Measurements from ENCODE around the gene GPR142. TPM values are rescaled to one million over a fixed set of nuclear protein-coding genes. Genes with fewer than 3 reads are reported as not detected.

The GPR142 gene
- total and polyA plus RNA-seq, 4 donors, result 0.05 to 0.08 TPM; not detected in 2

- WGBS, result 88% methylated on average over 7 of the region's 7 CpGs
- Histone ChIP-seq H3K9me3 (ENCODE audit: control insufficient read depth in 4 of 4, low read length in 3 of 4) (no peaks in the 10 kb centered on the region), H3K4me1 (ENCODE audit: control insufficient read depth in 4 of 4, insufficient read depth in 4 of 4, low read length in 3 of 4) (no peaks in the 10 kb centered on the region), H3K9ac (ENCODE audit: low read depth in 1 of 2, low read length in 2 of 2) (no peak overlapping the region), H3K4me3 (ENCODE audit: low read depth in 1 of 3, low read length in 3 of 3) (no peak overlapping the region), H3K36me3 (ENCODE audit: control insufficient read depth in 4 of 4, insufficient read depth in 3 of 4, low read depth in 1 of 4, low read length in 3 of 4) (no peaks in the 10 kb centered on the region), H3K27me3 (ENCODE audit: control insufficient read depth in 4 of 4, insufficient read depth in 4 of 4, low read length in 3 of 4) (no peaks in the 10 kb centered on the region), H3K27ac (ENCODE audit: low read depth in 1 of 2, low read length in 2 of 2) (no peak overlapping the region)
- no peak for TF ChIP-seq EGR1 (IDR thresholded peaks at IDR 0.05; ENCODE audit: low read depth in 2 of 2)
- TF ChIP-seq FOXA1 (IDR thresholded peaks at IDR 0.05), result no peak
- TF ChIP-seq, protein P1, sequence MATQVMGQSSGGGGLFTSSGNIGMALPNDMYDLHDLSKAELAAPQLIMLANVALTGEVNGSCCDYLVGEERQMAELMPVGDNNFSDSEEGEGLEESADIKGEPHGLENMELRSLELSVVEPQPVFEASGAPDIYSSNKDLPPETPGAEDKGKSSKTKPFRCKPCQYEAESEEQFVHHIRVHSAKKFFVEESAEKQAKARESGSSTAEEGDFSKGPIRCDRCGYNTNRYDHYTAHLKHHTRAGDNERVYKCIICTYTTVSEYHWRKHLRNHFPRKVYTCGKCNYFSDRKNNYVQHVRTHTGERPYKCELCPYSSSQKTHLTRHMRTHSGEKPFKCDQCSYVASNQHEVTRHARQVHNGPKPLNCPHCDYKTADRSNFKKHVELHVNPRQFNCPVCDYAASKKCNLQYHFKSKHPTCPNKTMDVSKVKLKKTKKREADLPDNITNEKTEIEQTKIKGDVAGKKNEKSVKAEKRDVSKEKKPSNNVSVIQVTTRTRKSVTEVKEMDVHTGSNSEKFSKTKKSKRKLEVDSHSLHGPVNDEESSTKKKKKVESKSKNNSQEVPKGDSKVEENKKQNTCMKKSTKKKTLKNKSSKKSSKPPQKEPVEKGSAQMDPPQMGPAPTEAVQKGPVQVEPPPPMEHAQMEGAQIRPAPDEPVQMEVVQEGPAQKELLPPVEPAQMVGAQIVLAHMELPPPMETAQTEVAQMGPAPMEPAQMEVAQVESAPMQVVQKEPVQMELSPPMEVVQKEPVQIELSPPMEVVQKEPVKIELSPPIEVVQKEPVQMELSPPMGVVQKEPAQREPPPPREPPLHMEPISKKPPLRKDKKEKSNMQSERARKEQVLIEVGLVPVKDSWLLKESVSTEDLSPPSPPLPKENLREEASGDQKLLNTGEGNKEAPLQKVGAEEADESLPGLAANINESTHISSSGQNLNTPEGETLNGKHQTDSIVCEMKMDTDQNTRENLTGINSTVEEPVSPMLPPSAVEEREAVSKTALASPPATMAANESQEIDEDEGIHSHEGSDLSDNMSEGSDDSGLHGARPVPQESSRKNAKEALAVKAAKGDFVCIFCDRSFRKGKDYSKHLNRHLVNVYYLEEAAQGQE (IDR thresholded peaks at IDR 0.05), result no peak
- TF ChIP-seq RAD21 (IDR thresholded peaks at IDR 0.05), result no peak
- TF ChIP-seq, protein P2, sequence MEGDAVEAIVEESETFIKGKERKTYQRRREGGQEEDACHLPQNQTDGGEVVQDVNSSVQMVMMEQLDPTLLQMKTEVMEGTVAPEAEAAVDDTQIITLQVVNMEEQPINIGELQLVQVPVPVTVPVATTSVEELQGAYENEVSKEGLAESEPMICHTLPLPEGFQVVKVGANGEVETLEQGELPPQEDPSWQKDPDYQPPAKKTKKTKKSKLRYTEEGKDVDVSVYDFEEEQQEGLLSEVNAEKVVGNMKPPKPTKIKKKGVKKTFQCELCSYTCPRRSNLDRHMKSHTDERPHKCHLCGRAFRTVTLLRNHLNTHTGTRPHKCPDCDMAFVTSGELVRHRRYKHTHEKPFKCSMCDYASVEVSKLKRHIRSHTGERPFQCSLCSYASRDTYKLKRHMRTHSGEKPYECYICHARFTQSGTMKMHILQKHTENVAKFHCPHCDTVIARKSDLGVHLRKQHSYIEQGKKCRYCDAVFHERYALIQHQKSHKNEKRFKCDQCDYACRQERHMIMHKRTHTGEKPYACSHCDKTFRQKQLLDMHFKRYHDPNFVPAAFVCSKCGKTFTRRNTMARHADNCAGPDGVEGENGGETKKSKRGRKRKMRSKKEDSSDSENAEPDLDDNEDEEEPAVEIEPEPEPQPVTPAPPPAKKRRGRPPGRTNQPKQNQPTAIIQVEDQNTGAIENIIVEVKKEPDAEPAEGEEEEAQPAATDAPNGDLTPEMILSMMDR (IDR thresholded peaks at IDR 0.05; ENCODE audit: low read depth, low read length, missing input control), result no peak
- TF ChIP-seq SP1 (IDR thresholded peaks at IDR 0.05), result no peak
- TF ChIP-seq RXRA (IDR thresholded peaks at IDR 0.05), result no peak
- no peak for TF ChIP-seq NR2F2 (IDR thresholded peaks at IDR 0.05)
- TF ChIP-seq, protein P3, sequence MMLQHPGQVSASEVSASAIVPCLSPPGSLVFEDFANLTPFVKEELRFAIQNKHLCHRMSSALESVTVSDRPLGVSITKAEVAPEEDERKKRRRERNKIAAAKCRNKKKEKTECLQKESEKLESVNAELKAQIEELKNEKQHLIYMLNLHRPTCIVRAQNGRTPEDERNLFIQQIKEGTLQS (IDR thresholded peaks at IDR 0.05), result no peak
- TF ChIP-seq JUND (IDR thresholded peaks at IDR 0.05), result no peak
- no peak for TF ChIP-seq HNF4A (conservative IDR thresholded peaks at IDR 0.05)
- TF ChIP-seq FOXA2 (IDR thresholded peaks at IDR 0.05), result no peak
- no peak for TF ChIP-seq MAX (IDR thresholded peaks at IDR 0.05)
- no peak for TF ChIP-seq YY1 (IDR thresholded peaks at IDR 0.05)
- TF ChIP-seq GABPA (IDR thresholded peaks at IDR 0.05 in 1 of 2, conservative IDR thresholded peaks at IDR 0.05 in 1 of 2), result no peak
- TF ChIP-seq HNF4G (IDR thresholded peaks at IDR 0.05), result no peak
- no peak for TF ChIP-seq TAF1 (conservative IDR thresholded peaks at IDR 0.05)
- no peak for DNase-seq (ENCODE audit: low spot score)
Observed at GRCh38 chr17:74394977-74395376, 27.7 kb downstream of the GPR142 start.

- no peak for DNase-seq (ENCODE audit: low spot score)
- H3K36me3 ChIP-seq (ENCODE audit: control insufficient read depth in 4 of 4, insufficient read depth in 3 of 4, low read depth in 1 of 4, low read length in 3 of 4), result no peaks in the 10 kb centered on the region
- no peak overlapping the region for H3K9ac ChIP-seq (ENCODE audit: low read depth in 1 of 2, low read length in 2 of 2)
- no peak overlapping the region for H3K27ac ChIP-seq (ENCODE audit: low read depth in 1 of 2, low read length in 2 of 2)
- H3K9me3 ChIP-seq (ENCODE audit: control insufficient read depth in 4 of 4, low read length in 3 of 4), result no peaks in the 10 kb centered on the region
- WGBS, result 91% methylated on average over 4 of the region's 4 CpGs
- H3K4me1 ChIP-seq (ENCODE audit: control insufficient read depth in 4 of 4, insufficient read depth in 4 of 4, low read length in 3 of 4), result no peaks in the 10 kb centered on the region
- TF ChIP-seq, protein P3 (IDR thresholded peaks at IDR 0.05), result no peak
- TF ChIP-seq SP1 (IDR thresholded peaks at IDR 0.05) (no peak), TAF1 (conservative IDR thresholded peaks at IDR 0.05) (no peak), JUND (IDR thresholded peaks at IDR 0.05) (no peak), MAX (IDR thresholded peaks at IDR 0.05) (no peak), FOXA1 (IDR thresholded peaks at IDR 0.05) (no peak), FOXA2 (IDR thresholded peaks at IDR 0.05) (no peak), HNF4A (conservative IDR thresholded peaks at IDR 0.05) (no peak), RAD21 (IDR thresholded peaks at IDR 0.05) (no peak), EGR1 (IDR thresholded peaks at IDR 0.05; ENCODE audit: low read depth in 2 of 2) (no peak), NR2F2 (IDR thresholded peaks at IDR 0.05) (no peak), HNF4G (IDR thresholded peaks at IDR 0.05) (no peak)
- TF ChIP-seq, protein P1 (IDR thresholded peaks at IDR 0.05), result no peak
- TF ChIP-seq, protein P2 (IDR thresholded peaks at IDR 0.05; ENCODE audit: low read depth, low read length, missing input control), result no peak
- no peak overlapping the region for H3K4me3 ChIP-seq (ENCODE audit: low read depth in 1 of 3, low read length in 3 of 3)
- no peaks in the 10 kb centered on the region for H3K27me3 ChIP-seq (ENCODE audit: control insufficient read depth in 4 of 4, insufficient read depth in 4 of 4, low read length in 3 of 4)
Observed at GRCh38 chr17:74396567-74396966, 29.3 kb downstream of the GPR142 start.

All from liver (tissue), 9 donors.